GM13977 (cell line): ENCODE results near the gene FIP1L1.
"Not testable (repeated sequence)": the region's sequence is repeated elsewhere in the genome, so short reads cannot be mapped to it uniquely, and the experiment has no call there.

Experiments
- DNase-seq: peaks from one replicate; pipeline ENCODE4 v3.0.0; 2012; ENCODE audit warnings: low spot score
- in situ Hi-C: fragments of 300-500 bp; cut with MboI; formaldehyde crosslinking; loops from one replicate; pipeline ENCODE4 v1.12.0; 2022; ENCODE audit warnings: low sequenced_read_pairs, low pct_unique_long_range_greater_than_20kb, mixed read lengths, inconsistent platforms; ENCODE audit not compliant: unreplicated experiment
- TF ChIP-seq, protein P1 (sequence below): IDR thresholded peaks from 2 replicates; pipeline ENCODE4 v1.5.1; 2012; ENCODE audit warnings: mild to moderate bottlenecking, control low read depth; ENCODE audit not compliant: insufficient read depth; ENCODE audit errors: extremely low read depth, missing control alignments

FIP1L1 gene, protein sequence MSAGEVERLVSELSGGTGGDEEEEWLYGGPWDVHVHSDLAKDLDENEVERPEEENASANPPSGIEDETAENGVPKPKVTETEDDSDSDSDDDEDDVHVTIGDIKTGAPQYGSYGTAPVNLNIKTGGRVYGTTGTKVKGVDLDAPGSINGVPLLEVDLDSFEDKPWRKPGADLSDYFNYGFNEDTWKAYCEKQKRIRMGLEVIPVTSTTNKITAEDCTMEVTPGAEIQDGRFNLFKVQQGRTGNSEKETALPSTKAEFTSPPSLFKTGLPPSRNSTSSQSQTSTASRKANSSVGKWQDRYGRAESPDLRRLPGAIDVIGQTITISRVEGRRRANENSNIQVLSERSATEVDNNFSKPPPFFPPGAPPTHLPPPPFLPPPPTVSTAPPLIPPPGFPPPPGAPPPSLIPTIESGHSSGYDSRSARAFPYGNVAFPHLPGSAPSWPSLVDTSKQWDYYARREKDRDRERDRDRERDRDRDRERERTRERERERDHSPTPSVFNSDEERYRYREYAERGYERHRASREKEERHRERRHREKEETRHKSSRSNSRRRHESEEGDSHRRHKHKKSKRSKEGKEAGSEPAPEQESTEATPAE

DNA sequence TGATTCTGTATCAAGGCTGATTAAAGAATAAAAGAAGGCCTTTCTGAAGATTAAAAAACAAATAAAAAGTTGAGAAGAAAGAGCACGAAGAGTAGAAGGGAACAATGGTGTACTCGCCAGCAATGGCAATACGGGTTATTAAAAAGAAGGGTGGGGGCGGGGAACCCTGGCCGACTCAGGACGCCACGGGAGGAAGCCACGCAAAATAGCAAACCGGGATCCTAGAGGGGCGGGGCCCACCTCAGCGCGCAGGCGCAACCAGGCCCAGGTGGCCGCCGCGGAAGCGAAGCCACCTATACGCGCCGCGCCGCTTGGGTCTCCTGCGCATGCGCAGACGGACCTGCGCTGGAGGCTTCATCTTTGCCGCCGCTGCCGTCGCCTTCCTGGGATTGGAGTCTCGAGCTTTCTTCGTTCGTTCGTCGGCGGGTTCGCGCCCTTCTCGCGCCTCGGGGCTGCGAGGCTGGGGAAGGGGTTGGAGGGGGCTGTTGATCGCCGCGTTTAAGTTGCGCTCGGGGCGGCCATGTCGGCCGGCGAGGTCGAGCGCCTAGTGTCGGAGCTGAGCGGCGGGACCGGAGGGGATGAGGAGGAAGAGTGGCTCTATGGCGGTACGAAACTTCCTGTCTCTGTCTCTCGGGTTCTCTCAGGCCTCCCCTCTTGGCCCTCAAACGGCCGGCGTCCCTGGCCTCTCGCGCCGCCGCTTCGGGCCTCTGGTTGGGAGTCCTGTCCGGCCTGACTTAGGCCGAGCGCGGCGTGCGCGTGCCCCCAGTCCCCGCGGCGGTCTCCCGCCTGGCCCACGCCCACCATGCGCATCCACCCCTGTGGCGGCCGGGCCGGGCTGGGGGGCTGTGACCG lies at the start of gene FIP1L1:
FIP1L1 (plus strand) TSS at position 323 of the 852 bp plus-strand sequence; CDS start at position 521, 198 bp downstream.
- in situ Hi-C loops, result no loop called here
- DNase-seq, result peak; percentile 95
- TF ChIP-seq, protein P1, sequence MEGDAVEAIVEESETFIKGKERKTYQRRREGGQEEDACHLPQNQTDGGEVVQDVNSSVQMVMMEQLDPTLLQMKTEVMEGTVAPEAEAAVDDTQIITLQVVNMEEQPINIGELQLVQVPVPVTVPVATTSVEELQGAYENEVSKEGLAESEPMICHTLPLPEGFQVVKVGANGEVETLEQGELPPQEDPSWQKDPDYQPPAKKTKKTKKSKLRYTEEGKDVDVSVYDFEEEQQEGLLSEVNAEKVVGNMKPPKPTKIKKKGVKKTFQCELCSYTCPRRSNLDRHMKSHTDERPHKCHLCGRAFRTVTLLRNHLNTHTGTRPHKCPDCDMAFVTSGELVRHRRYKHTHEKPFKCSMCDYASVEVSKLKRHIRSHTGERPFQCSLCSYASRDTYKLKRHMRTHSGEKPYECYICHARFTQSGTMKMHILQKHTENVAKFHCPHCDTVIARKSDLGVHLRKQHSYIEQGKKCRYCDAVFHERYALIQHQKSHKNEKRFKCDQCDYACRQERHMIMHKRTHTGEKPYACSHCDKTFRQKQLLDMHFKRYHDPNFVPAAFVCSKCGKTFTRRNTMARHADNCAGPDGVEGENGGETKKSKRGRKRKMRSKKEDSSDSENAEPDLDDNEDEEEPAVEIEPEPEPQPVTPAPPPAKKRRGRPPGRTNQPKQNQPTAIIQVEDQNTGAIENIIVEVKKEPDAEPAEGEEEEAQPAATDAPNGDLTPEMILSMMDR, result no peak

DNA sequence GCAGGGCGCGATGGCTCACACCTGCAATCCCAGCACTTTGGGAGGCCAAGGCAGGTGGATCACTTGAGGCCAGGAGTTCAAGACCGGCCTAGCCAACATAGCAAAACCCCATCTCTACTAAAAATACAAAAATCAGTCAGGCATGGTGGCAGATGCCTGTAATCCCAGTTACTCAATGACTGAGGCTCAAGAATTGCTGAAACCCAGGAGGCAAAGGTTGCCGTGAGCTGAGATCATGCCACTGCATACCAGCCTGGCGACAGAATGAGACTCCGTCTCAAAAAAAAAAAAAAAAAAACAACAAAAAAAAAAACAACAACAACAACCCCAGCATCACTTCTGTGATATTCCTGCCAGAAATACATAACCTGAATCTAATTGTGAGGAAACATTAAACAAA lies 42.5 kb upstream of the FIP1L1 start:
- DNase-seq, in situ Hi-C loops: not testable (repeated sequence)

DNA sequence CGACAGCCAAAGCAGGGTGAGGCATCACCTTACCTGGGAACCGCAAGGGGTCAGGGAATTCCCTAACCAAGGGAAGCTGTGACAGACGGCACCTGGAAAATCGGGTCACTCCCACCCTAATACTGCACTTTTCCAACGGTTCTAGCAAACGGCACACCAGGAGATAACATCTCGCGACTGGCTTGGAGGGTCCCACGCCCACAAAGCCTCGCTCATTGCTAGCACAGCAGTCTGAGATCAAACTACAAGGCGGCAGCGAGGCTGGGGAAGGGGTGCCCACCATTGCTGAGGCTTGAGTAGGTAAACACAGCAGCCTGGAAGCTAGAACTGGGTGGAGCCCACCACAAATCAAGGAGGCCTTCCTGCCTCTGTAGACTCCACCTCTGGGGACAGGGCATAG lies 37.3 kb upstream of the FIP1L1 start:
- DNase-seq, in situ Hi-C loops: not testable (repeated sequence)

DNA sequence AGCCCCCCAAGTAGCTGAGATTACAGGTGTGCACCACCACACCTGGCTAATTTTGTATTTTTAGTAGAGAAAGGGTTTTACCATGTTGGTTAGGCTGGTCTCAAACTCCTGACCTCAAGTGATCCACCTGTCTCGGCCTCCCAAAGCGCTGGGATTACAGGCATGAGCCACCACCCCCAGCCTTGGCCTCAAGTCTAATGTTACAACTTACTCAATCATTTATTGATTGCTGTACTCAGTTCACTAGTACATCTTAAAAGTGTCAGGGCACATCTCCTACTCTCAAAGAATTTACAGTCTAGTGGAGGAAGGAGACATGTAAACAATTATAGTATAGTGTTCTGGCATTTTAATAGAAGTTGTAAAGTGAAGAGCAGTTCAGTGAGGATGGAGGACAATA lies 31.0 kb upstream of the FIP1L1 start:
- DNase-seq, in situ Hi-C loops: not testable (repeated sequence)

DNA sequence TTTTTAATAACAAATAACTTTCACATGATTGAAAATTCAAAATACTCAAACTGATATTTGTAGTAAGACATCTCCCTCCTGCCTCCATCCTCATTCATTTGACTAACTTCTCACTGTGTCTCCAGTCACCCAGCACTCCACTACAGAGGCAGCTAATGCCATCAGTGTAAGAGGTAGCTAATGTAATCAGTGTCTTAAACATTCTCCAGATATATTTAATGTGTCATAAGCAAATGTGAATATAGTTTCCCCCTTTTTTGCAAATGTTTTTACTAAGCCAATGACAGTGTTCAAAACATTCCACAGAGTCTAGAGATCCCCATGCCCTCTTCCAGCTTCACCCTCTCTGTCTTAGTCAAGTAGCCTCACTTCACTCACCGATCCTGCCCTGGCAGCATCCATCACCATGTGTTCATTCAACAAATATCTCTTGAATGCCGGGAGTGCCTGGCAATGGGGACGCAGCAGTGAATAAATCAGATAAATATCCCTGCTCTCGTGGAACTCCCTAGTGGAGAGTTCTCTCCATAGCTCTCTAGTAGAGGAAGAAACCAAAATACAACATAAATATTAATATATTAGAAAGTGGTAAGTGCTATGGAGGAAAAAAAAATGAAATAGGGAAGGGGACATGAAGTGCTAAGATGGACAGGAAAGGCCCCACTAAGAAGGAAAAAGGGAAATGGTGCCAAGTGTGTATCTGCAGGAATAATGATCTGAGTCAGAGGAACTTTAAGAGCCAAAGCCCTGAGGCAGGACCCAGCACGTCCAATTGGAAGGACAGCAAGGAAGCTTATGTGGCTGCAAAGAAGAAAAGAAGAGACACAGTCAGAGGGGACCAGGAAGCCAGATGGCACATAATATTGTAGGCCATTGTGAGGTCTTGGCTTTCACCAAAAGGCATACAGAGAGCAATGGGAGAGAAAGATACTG lies 30.3 kb upstream of the FIP1L1 start:
- in situ Hi-C loops, result no loop called here
- TF ChIP-seq, protein P1, result no peak
- no peak for DNase-seq

DNA sequence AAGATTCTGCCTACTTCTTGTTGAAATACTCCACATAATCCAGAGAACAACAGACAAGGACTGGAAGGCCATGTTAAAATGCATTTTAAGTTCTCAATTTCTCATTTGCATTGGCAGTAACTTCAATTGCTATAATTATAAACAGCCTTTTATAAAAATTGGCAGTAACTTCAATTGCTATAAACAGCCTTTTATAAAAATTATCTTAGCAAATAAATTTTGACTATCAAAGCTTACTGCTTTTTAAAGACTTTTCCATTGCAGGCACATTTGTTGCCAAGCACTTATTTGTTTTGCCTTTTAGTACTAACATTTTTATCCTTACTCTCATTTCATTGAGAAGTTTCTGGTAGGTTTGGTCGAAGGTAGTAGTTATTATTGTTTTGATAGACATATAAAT lies 29.4 kb upstream of the FIP1L1 start:
- in situ Hi-C loops, result no loop called here
- DNase-seq, result no peak
- TF ChIP-seq, protein P1, result no peak

DNA sequence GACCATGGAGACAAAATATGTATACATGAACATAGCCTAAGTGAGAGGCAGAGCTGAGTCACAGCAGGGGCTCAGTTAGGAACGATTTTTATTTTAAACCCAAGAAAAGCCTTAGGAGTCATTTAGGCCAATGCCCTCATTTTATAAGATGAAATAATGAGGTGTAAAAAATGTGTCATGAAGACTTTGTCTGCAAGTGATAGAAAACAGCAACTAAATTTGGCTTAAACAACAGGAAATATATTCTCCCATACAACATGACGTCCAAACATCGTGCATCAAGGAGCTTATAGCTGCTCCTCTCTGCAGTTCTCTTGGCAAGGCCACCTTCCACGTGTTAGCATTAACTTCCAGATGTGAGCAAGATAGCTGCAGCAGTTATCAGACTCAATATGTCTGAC lies 28.4 kb upstream of the FIP1L1 start:
- DNase-seq, result no peak
- TF ChIP-seq, protein P1, result no peak
- in situ Hi-C loops, result no loop called here
